Ishikawa (cell line): ENCODE measurements around the gene TTLL10.

Experiments used
- EP300 ChIP-seq: IDR thresholded peaks from 2 replicates; pipeline ENCODE4 v1.6.1; 2012; ENCODE audit warnings: borderline replicate concordance
- TCF12 ChIP-seq: IDR thresholded peaks from 2 replicates; pipeline ENCODE4 v1.6.1; 2012; ENCODE audit warnings: low read depth

DNA sequence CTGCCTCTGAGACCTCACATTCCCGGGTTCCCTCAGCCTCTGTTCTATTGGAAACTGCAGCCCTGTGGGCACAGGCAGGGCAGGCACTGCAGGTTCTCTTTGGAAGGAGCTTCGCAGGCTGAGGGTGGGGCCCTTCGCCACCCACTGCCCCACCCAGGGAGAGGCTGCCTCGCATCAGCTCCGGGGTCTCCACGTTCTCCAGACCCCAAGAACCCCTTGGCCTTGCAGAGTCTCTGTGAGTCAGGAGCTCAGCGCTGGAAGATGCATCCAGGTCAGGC, 49.2 kb upstream of the TTLL10 start:
- TF ChIP-seq TCF12 (no peak), EP300 (no peak)
